Epidermal melanocyte (primary cell): ENCODE data around the gene PAK6.

Source experiments
- DNase-seq: peaks from one replicate; pipeline ENCODE4 v3.0.0; 2011; ENCODE audit warnings: low spot score; ENCODE audit not compliant: insufficient read length

The PAK6 gene

GRCh38 chr15:40255033-40255432 is 16.2 kb downstream of the PAK6 start:
- no peak for DNase-seq

GRCh38 chr15:40256638-40257235 is 17.9 kb downstream of the PAK6 start:
- no peak for DNase-seq

- DNase-seq, result no peak
These were observed 19.0 kb downstream of the PAK6 start for GRCh38 chr15:40257656-40258450.

GRCh38 chr15:40258544-40258943 is 19.7 kb downstream of the PAK6 start:
- no peak for DNase-seq

- no peak for DNase-seq
These were observed 20.2 kb downstream of the PAK6 start for GRCh38 chr15:40259021-40259420.

GRCh38 chr15:40263024-40263754 is 24.3 kb downstream of the PAK6 start:
- DNase-seq, result no peak

GRCh38 chr15:40264321-40265153 is 25.7 kb downstream of the PAK6 start:
- DNase-seq, result no peak

- no peak for DNase-seq
These were observed 26.5 kb downstream of the PAK6 start for GRCh38 chr15:40265355-40265754.

- DNase-seq, result no peak
These were observed 27.0 kb downstream of the PAK6 start for GRCh38 chr15:40265875-40266274.

- no peak for DNase-seq
These were observed 28.0 kb downstream of the PAK6 start for GRCh38 chr15:40266828-40267304.

GRCh38 chr15:40267670-40268069 is 28.8 kb downstream of the PAK6 start:
- DNase-seq, result no peak

GRCh38 chr15:40269604-40270003 is 30.7 kb downstream of the PAK6 start:
- no peak for DNase-seq

- no peak for DNase-seq
These were observed 31.6 kb downstream of the PAK6 start for GRCh38 chr15:40270246-40270995.

GRCh38 chr15:40271685-40272484 is 33.0 kb downstream of the PAK6 start:
- no peak for DNase-seq

GRCh38 chr15:40272485-40273056 is 33.7 kb downstream of the PAK6 start:
- no peak for DNase-seq

- no peak for DNase-seq
These were observed 34.6 kb downstream of the PAK6 start for GRCh38 chr15:40273428-40273827.

- peak; percentile 87 for DNase-seq
These were observed 35.7 kb downstream of the PAK6 start for GRCh38 chr15:40274350-40275274.

- DNase-seq, result no peak
These were observed 36.7 kb downstream of the PAK6 start for GRCh38 chr15:40275523-40275922.
